SH-SY5Y (cell line): Measurements from ENCODE around the gene HCFC1.

Experiments
- GATA2 ChIP-seq: IDR thresholded peaks from 2 replicates; pipeline ENCODE4 v1.6.1; 2011; ENCODE audit warnings: mild to moderate bottlenecking, low read depth, low read length
- GATA3 ChIP-seq: IDR thresholded peaks from 2 replicates; pipeline ENCODE4 v1.6.1; 2011; ENCODE audit warnings: low read depth, mild to moderate bottlenecking, low read length, moderate library complexity

The HCFC1 gene

DNA sequence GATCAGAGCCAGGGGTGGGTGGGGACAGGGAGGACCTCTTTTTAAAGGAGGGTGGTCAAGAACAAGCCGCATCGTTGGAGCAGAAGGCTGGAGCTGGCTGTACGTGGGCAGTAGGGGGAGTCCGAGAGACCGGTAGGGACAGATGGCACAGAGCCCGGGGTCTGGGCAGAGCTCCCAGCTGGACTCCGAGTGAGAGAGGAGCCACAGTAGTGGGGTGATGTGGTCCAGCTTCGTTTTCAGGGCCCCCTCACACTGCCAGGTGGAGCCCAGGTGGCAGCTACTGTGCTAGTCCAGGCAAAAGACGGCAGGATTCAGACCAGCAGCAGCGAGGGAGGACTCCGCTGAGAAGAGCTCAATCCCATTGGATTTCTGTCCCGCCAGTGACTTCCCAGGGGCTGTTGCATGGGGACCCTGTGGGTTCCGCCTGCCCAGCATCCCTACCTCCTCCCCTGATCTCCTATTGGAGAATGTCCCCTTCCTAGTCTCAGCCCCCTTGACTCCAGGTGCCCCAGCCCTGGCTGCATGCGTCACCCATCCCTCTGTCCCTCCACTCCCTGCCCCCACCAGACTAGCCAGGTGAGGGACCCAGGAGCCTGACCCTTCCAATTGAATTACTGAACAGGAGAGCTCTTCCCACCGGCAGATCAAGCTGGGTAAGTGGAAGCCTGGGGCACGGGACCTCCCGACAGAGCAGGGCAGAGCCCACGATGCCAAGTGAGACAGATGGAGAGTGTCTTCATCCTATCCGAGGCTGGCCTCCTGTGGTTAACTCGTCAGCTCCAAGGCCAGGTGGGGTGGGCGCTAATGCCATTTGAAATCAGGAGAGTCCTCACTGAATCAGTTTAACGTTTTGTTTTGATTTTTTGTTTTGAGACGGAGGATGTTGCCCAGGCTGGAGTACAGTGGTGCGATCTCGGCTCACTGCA, 48.4 kb downstream of the HCFC1 start:
- no peak for TF ChIP-seq GATA3
- TF ChIP-seq GATA2, result no peak

GRCh38 chrX:153921511-153922446, 49.8 kb downstream of the HCFC1 start:
- no peak for TF ChIP-seq GATA2
- no peak for TF ChIP-seq GATA3

- TF ChIP-seq GATA2 (no peak), GATA3 (no peak)
Observed at GRCh38 chrX:153921070-153921469, 50.5 kb downstream of the HCFC1 start.

- TF ChIP-seq GATA2 (no peak), GATA3 (no peak)
Observed at GRCh38 chrX:153920546-153920945, 51.1 kb downstream of the HCFC1 start.

DNA sequence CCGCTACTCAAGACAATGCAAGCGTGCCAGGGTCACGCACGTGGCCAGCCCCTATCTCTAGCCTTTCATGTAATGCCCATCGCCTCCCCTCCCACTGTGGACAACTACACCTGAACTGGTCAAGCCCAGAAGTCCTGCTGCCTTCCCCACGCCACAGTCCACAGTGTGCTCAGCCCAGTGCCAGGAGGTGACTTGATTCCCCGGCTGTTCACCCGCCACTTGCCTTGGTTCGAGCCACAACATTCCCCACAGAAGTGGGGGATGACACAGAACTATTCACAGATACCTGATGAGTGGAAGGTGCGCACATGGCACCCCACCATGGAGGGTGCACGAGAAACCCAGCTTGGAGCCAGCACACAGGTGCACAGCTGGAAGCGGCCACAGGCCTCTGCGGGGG, 52.3 kb downstream of the HCFC1 start:
- TF ChIP-seq GATA3 (no peak), GATA2 (no peak)

GRCh38 chrX:153917869-153918268, 53.7 kb downstream of the HCFC1 start:
- TF ChIP-seq GATA3 (no peak), GATA2 (no peak)

DNA sequence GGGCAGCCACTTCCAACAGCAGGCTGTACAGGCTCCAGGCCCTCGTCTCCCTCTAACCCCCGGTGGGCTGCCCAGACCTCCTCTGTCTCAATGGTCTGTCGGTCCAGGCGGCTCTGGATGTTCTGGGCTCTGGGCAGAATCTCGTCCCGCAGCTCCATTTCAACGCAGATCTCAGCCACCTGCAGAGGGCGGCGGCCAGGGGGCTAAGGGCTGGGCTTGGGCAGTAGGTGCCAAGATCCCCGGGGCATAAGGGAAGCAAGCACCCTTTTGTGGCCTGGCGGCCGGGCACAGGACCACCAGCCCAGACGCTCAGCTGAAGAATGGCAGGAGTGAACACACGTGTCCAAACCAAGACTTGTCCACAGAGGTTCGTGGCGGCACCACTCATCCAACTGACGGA, 57.9 kb downstream of the HCFC1 start:
- TF ChIP-seq GATA3 (no peak), GATA2 (no peak)

GRCh38 chrX:153913211-153913610, 58.4 kb downstream of the HCFC1 start:
- TF ChIP-seq GATA3 (no peak), GATA2 (no peak)

GRCh38 chrX:153911798-153912197, 59.8 kb downstream of the HCFC1 start:
- TF ChIP-seq GATA2 (no peak), GATA3 (no peak)

DNA sequence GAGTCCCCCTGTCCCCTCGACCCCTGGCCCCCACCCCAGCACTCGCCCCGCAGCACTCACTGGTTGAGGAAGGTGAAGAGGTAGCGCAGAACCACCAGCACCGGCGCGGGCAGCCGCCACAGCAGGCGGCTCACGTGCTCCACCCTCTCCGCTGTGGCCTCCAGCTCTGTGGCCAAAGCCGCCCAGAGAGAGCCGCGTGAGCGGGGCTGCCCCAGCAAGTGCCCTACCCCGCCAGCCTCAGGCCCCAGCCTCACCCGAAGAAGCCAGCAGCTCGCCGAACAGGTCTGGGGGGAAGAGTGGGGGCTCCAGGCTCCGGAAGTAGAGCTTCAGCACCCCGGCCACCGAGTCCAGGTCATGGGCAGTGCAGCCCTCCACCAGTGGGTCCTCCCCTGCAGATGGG, 61.2 kb downstream of the HCFC1 start:
- no peak for TF ChIP-seq GATA2
- no peak for TF ChIP-seq GATA3

DNA sequence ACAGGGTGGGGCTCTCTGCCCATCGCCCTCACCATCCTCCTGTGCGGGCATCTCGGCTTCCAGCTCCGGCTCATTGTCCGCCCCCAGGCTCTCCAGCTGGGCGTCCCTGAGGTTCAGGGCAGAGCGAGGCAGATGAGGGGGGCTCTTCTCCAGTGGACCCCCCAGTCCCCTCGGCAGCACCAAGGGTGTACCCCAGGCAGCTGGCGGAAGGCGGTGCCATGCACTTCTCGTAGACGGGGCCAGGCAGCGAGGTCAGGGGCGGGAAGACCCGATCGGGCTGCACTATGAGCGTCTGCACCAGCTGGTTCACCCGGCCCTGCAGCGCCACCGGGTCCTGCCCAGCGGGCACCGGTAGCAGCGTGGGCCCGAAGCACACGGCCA, 61.6 kb downstream of the HCFC1 start:
- TF ChIP-seq GATA2, result no peak
- no peak for TF ChIP-seq GATA3

DNA sequence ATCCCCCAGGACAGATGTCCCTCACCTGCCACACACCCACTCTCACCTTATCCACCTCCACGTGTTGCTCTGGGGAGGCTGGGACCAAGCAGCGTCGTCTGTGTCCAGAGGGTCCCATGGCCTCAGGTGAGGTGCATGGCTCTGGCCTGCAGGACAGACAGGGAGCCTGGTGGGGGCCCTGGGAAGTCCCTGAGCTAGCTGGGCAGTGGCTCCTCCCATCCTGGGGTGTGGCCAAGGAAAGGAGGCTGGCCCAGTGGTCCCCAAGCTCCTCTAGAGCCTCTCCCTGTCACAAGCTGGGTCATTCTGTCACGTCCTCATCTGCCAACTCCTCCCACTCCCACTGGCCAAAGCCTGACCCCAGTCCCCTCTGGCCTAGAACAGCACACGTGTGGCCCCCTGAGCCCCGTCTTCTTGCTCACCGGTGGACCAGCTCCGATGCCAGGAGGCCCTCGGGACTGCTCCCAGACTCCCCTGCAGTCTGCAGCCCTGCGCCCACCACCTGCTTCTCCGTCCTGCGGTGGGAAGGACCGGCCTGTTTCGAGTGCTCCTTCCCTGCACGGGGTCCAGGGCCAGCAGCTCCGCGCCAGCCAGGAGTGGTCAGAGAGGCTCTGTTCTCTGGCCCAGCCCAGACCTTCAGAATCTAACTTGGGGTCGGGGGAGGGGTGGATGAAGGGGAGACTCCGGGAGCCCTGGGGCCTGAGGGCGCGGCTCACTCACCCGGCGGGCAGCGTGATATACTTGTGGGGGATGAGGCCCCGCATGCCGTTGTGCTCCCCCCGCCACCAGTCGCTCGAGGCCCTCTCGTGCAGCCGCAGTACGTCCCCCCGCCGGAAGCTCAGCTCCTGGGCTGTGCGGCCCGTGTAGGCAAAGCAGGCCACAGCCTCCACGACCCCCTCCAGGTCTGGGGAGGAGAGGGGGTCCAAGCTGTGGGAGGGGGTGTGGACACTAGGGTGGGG, 62.3 kb downstream of the HCFC1 start:
- no peak for TF ChIP-seq GATA3
- no peak for TF ChIP-seq GATA2

DNA sequence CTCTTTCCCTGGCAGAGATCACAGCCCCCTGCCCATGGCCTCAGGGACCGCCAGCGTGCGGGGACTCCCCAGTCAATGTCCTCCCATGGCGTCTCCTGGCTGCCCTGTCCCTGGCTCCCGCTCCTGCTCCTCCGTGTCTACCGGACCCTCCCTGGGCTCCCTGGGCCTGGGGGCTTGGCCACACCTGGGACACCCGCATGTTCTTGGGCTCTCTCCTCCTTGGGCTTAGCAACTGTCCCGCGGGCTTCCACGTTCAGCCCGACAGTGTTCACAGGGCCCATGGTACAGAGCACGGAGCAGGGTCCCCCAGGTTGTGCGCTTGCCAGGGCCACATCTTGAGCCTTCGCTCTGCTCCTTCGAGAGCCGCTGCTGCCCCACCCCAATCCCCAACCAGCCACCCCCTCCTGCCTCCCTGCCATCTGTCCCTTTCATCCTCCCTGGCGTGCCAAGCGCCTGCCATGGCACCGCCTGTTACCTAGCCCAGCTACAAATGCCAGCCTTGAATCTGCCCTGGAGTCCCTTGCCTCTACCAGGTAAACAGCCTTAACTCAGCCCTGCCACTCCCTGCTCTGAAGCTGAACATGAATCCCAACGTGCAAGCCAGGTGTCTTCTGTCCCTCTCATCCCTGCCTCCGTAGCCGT, 63.3 kb downstream of the HCFC1 start:
- no peak for TF ChIP-seq GATA3
- TF ChIP-seq GATA2, result no peak

DNA sequence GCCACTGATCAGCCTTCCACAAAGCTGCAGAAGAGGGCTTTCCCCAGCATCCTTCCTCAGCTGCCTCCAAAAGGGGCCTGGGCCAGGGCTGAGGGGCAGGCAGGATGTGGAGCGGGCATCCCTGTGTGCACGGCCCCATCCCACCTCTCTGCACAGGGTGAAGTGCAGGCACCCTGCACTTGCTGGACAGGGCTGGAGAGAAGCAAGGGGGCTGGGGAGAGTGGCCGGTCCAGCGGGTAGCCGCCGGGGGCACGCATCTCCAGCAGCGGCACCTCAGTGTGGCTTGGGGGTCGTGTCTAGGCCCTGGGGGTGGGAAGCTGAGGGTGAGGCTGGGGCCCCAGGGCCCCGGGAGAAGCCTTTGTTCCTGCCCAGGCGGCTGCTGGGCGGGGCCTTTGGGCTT, 64.2 kb downstream of the HCFC1 start:
- TF ChIP-seq GATA2, result no peak
- no peak for TF ChIP-seq GATA3
